Lung microvascular endothelial cell (primary cell): ENCODE measurements around the gene CEBPB. TPM values are rescaled to one million over a fixed set of nuclear protein-coding genes. Genes with fewer than 3 reads are reported as not detected.
"Not testable (repeated sequence)": the region's sequence is repeated elsewhere in the genome, so short reads cannot be mapped to it uniquely, and the experiment has no call there.

Experiments used
- DNase-seq, 2 donors: peaks; one replicate each; pipeline versions ENCODE4 v3.0.0 to v3.0.0-alpha.2; 2010; ENCODE audit warnings: low read depth in 2 of 2
- total RNA-seq: library from RNA; depleted of rRNA; stranded (reverse); fragments of >200 nt; gene quantifications from 2 replicates; pipeline ENCODE4 v1.2.1, GENCODE V29; 2014

Gene CEBPB
- total RNA-seq, 1 donor from 2014 or later: 35.9 TPM

- peak; percentile 89 to 91 for DNase-seq
These were observed 2.0 kb downstream of the CEBPB start for GRCh38 chr20:50192364-50193198.

- no peak for DNase-seq
These were observed 2.7 kb downstream of the CEBPB start for GRCh38 chr20:50193199-50193835.

GRCh38 chr20:50193836-50194421 lies 3.3 kb downstream of the CEBPB start:
- DNase-seq: no peak

GRCh38 chr20:50194422-50194830 lies 3.8 kb downstream of the CEBPB start:
- DNase-seq: no peak

- no peak for DNase-seq
These were observed 4.3 kb downstream of the CEBPB start for GRCh38 chr20:50194831-50195523.

GRCh38 chr20:50195524-50196120 lies 5.0 kb downstream of the CEBPB start:
- DNase-seq: no peak

GRCh38 chr20:50196248-50196647 lies 5.6 kb downstream of the CEBPB start:
- DNase-seq: no peak

GRCh38 chr20:50196896-50197295 lies 6.3 kb downstream of the CEBPB start:
- DNase-seq: no peak

- no peak for DNase-seq
These were observed 7.0 kb downstream of the CEBPB start for GRCh38 chr20:50197463-50198179.

- no peak for DNase-seq
These were observed 7.6 kb downstream of the CEBPB start for GRCh38 chr20:50198180-50198666.

- no peak for DNase-seq
These were observed 8.1 kb downstream of the CEBPB start for GRCh38 chr20:50198716-50199115.

GRCh38 chr20:50199703-50200102 lies 9.1 kb downstream of the CEBPB start:
- DNase-seq: no peak

GRCh38 chr20:50200482-50201104 lies 10.0 kb downstream of the CEBPB start:
- no peak for DNase-seq

- not testable (repeated sequence) for DNase-seq
These were observed 11.1 kb downstream of the CEBPB start for GRCh38 chr20:50201710-50202109.

GRCh38 chr20:50202677-50203076 lies 12.0 kb downstream of the CEBPB start:
- DNase-seq: no peak

- no peak for DNase-seq
These were observed 13.6 kb downstream of the CEBPB start for GRCh38 chr20:50203951-50204937.

- no peak for DNase-seq
These were observed 16.4 kb downstream of the CEBPB start for GRCh38 chr20:50207026-50207425.

- no peak for DNase-seq
These were observed 17.5 kb downstream of the CEBPB start for GRCh38 chr20:50208085-50208491.

GRCh38 chr20:50208815-50209214 lies 18.2 kb downstream of the CEBPB start:
- DNase-seq: not testable (repeated sequence)
